HG02852 (cell line): ENCODE measurements around the gene FPGS.
"Not testable (repeated sequence)": the region's sequence is repeated elsewhere in the genome, so short reads cannot be mapped to it uniquely, and the experiment has no call there.

Source experiments
- ATAC-seq: cut with Tn5 transposase; IDR thresholded peaks from one replicate; pipeline ENCODE4 v1.9.1; 2021; ENCODE audit warnings: mild to moderate bottlenecking, moderate library complexity; ENCODE audit not compliant: unreplicated experiment

Gene FPGS

GRCh38 chr9:127832248-127832647 lies 29.6 kb downstream of the FPGS start:
- ATAC-seq = no peak

- ATAC-seq = no peak
These were observed 30.9 kb downstream of the FPGS start for GRCh38 chr9:127833555-127833954.

DNA sequence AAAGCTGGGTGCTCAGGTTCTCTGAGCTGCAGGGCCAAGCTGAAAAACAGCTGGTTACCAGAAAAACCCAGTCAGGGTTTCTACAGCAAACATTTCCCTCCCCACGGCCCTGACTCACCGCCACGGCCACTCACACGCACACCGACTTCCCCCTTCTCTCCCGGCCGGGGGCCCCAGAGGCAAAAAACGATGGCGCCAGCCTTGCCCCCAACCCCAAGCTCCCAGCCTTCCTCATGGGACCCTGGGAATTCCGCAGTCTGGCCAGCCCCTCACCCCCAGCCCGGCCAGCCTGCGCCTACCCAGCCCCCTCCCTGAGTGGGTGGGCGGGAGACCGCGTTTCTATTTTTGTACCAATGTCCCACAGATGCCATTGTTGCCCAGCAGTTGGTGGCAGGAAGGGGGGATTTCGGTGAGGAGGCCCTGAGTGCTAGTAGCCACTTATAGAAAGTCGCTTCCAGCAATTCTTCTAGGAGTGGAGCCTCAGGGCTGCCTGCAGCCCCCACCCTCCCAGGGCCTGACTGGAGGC lies 33.4 kb downstream of the FPGS start:
- no peak for ATAC-seq

GRCh38 chr9:127836561-127836960 lies 33.9 kb downstream of the FPGS start:
- ATAC-seq = not testable (repeated sequence)

DNA sequence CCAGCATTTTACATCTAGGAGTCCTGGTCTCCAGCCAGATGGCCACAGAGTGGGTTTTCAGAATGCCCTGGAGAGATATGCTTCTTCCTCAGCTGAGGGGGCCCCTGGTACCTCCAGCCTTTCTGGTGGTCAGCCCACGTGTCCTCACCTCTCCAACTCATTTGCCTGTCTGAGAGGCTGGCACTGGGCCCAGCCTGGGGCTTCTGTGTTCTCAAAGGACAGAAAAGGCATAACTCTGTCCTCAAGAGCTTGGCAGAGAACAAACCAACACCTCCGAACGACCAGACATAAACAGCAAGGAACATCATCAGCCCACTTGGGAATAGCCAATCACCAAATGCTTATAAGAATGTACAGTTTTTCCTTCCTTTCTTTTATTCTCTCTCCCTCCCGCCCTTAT lies 34.7 kb downstream of the FPGS start:
- ATAC-seq = no peak

DNA sequence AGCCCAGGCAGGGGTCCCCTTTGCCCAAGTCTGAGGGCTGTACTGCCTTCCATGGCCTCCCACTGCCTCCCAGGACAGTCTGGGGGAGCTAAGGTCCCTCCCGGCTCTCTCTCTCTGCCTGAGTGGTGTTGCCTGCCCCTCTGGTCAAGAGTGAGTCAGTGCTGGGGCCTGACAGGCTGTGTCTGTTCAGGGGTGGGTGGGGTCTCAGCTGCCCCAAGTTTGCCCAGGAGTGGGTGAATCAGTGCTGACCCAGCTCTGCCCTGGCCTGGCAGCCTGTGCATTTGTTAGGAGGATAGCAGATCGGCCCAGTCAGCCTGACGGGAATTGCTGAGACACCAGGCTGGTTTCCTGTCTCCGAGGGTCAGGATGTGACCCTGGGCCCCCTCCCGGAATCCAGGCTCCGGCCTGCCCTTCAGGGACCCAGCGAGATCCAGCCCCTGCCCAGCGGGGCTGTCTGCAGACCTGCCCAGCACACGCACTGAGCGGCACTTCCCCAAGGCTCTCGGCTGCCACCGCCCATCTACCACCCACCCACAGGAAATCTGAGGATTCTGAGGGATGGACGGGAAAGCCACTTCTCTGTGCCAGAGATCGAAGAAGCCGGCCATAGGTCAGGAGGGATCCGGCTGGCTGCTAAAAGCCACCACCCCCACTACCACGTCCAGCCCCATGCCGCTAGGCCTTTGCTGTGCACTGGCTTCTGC lies 35.8 kb downstream of the FPGS start:
- ATAC-seq = no peak

GRCh38 chr9:127841087-127841835 lies 38.6 kb downstream of the FPGS start:
- no peak for ATAC-seq

DNA sequence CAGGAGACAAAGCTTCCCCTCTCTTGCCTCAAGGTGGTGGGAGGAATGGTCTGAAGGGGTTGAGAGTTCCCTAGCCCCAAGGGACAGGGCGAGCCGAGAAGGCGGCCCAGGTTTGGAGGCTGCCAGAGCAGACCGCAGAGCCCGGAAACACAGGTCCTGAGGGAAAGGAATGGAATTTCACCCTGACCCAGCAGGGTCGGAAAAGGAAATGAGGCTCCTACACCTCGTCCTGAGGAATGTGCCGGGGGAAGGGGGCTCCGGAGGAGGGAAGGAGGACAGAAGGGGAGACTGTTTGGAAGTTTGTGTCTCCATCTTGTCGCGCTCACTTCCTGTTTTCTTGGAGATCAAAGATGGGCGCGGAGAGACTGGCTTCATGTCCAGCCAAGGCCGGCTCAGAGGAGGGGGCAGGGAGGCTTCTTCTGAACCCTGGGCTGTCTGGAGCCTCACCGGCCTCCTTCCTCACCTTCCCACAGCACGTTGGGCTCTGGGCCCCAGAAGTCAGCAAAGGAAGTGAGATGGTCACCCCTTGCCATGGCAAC lies 42.2 kb downstream of the FPGS start:
- no peak for ATAC-seq

DNA sequence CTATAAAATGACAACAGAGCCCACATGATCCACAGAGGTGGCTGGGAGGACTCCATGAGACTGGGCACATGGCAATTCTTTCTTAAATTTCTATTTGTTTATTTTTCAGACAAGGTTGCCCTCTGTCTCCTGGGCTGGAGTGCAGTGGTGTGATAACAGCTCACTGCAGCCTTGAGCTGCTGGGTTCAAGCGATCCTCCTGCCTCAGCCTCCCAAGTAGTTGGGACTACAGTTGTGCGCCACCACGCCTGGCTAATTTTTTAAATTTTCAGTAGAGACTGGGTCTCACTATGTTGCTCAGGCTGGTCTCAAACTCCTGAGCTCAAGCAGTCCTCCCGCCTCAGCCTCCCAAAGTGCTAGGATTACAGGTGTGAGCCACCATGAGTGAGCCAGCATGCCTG lies 42.9 kb downstream of the FPGS start:
- not testable (repeated sequence) for ATAC-seq

DNA sequence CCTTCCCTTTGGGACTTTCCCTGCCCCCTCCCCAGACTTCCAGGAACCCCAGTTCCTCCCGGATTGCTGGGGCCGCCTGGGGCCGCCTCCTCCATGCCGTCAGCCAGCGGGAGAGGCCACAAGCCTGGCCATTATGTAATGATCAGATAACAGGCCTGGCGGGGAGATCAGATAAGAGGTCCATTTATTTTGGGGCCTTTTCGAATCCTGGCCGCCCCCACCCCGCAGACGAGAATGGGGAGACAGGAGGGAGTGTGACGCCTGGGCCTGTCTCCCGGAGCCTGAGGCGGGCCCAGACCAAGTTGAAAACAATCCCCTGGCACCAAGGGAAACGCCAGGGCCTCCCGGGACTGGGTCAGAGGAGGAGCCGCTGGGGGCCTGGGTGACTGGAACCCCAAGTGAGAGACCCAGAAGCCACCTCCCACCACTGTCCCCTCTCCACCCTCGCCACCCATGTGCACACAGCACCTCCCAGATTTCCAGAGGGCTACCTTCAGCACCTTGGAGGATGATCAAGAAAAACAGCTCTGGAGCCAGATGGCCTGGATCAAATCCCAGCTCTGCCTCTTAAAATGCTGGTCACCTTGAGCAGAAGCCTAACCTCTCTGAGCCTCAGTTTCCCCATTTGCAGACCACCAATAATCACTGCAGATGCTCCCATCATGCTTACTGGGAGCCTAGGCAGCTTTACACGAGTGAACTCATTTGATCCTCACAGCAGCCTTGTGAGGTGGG lies 43.9 kb downstream of the FPGS start:
- no peak for ATAC-seq

- ATAC-seq = no peak
These were observed 44.5 kb downstream of the FPGS start for GRCh38 chr9:127847178-127847510.

DNA sequence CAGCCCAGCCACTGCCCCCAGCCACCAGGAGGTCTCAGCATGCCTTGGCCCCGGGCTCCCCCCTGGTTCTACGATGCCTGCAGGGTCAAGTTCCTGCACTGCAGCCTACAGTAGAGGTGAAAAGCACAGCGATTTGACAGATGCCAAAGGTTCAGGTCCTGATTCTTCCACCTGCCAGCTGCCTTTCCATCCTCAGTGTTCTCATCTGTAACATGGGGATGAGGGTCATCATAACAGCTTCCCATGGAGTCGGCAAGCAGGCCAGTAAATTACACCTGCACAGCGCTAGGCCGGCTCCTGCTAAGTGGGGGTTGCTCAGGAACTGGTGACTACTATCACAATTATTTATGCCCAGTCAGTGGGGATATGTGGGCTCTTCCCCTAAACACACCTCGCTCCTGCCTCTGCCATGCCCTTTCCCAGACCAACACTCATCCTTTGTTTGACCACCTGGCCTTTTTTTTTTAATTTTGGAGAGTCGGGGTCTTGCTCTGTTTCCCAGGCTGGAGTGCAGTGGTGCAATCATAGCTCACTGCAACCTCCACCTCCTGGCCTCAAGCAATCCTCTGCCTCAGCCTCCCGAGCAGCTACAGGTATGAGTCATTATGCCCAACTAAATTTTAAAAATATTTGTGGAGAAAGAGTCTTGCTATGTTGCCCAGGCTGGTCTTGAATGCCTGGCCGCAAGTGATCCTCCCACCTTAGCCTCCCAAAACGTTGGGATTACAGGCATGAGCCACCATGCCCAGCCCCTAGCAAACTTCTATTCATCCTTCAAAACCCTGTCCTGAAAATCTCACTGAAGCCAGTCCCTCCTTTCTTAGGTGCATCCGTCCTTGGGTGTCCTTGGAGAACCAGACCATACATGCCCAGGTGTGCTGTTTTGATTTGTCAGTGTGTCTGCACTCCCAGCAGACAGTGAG lies 45.4 kb downstream of the FPGS start:
- ATAC-seq = no peak

- no peak for ATAC-seq
These were observed 46.2 kb downstream of the FPGS start for GRCh38 chr9:127848756-127849504.

GRCh38 chr9:127850286-127850830 lies 47.7 kb downstream of the FPGS start:
- ATAC-seq = no peak

DNA sequence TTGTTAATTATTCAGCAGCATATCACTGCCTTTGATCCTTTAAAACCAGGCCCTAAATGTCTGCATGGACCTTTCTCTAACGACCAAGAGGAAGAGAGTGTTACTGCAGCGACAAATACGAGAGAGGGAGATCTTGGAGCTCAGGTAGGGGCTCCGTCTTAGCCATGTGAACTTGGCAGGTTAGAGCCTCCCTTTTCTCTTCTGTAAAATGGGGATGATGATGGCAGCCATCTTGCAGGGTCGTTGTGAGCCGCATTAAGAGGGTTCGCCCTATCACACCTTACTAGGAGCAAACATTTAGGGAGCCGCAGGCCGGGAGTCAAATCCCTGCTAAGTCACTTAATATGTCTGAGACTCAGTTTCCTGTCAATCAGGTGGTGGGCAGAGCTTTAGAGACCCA lies 50.1 kb downstream of the FPGS start:
- ATAC-seq = no peak

DNA sequence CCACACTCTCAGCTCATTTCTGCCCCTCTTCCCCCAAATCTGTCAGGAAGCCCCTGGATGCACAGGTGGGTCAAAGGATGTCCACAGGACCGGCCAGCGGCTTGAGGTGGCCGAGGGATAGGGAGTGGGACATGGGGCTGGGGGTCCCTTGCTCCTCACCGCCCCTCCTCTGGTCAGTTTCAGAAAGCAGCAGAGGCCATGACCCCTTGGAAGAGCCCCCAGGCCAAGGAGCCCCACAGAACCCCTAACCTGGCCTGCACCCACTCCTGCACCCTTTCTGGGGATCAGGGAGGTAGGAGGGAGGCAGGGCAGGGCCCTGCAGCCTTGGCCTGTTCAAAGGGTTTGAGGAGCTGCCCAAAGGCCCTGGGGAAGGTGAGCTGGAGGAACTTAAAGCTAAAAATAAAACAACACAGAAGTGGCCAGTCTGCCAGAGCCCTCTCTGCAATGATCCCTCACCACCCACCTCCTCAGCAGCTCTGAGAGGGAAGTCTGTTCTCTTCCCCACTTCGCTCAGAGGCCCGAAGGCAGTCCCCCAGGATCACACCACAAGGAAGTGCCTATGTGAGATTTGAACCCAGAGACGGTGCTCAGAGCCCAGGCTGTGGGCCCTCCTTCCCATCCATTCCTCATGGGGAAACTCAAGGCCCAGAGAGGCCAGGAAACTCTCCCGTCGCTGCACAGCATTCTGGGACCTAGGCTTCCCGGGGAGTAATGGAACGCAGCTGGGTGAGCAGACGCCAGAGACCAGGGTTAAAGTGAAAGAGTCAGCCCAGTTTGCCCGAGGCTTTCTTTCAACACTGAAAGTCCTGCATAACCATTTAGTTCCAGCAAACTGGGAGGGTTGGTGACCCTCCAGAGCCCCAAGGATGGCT lies 50.9 kb downstream of the FPGS start:
- ATAC-seq = no peak

DNA sequence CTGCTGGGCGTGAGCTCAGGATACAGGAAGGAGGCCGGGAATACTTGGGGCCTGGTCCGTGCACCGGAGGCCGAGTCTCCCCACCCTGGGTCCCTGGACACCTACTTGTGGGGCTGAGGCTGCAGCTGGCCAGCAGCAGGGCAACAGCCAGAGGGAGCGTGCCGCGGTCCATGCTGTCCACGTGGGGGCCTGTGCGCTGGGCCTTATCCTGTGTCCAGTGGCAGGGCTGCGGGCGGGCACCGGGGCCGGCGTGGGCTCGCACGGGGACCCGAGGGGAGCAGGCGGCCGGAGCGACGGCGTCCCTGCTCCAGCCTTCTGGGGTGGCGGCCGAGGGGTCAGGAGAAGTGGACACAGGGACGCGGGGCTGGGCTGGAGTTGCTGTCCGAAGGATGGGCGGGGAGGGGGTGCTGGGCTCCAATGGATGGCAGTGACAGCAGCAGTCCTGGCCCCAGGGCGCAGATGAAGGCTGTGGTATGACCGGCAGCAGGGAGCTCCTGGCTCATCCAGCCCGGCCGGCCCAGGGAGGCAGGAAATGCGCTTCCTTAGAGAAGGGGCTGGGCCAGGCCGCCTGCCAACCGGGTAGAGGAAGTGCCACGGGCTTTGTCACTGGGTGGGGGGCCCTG lies 51.6 kb downstream of the FPGS start, which contains the start of gene ENG:
Gene ENG, minus strand, starts transcription at position 475 of the 623 bp plus-strand sequence. Its CDS starts 303 bp downstream, at position 172.
- no peak for ATAC-seq

DNA sequence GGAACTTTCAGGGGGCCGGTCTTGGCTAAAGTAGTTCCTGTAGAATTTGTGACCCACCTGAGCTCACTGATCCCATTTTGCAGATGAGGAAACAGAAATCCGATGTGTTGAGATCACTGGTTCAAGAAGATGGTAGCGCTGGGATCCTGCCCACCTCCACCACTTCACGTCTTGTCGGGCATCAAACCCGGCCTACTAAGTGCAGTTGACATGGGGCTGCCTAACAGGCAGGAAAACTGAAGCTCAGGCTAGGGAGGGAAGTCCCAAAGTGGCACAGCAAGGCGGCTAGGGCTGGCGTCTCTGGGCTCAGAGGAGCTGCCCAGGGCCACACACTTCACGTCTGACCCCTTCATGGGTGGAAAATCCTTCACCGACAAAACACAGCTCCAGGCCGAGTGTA lies 52.3 kb downstream of the FPGS start:
- no peak for ATAC-seq
